Osteocyte (in vitro differentiated cells): Measurements from ENCODE around the gene FADS2. TPM values are rescaled to one million over a fixed set of nuclear protein-coding genes. Genes with fewer than 3 reads are reported as not detected.
A peak's percentile ranks its signal among the peaks of the same experiment; 100 is the strongest.

Experiments
- DNase-seq: peaks from one replicate; pipeline ENCODE4 v3.0.0; 2021; ENCODE audit warnings: mixed read lengths; ENCODE audit not compliant: unreplicated experiment; ENCODE audit errors: extremely low spot score
- H3K27ac Mint-ChIP-seq: one replicate; pipeline ENCODE4 v1.8.0; 2021; ENCODE audit warnings: mild to moderate bottlenecking, mixed read lengths; ENCODE audit not compliant: unreplicated experiment
- H3K27me3 Mint-ChIP-seq: one replicate; pipeline ENCODE4 v1.8.0; 2021; ENCODE audit warnings: mixed read lengths; ENCODE audit not compliant: unreplicated experiment
- H3K36me3 Mint-ChIP-seq: one replicate; pipeline ENCODE4 v1.8.0; 2021; ENCODE audit warnings: mixed read lengths; ENCODE audit not compliant: unreplicated experiment
- H3K4me1 Mint-ChIP-seq: one replicate; pipeline ENCODE4 v1.8.0; 2021; ENCODE audit warnings: mixed read lengths; ENCODE audit not compliant: unreplicated experiment
- H3K4me3 Mint-ChIP-seq: one replicate; pipeline ENCODE4 v1.8.0; 2021; ENCODE audit warnings: mild to moderate bottlenecking, moderate library complexity, mixed read lengths; ENCODE audit not compliant: unreplicated experiment
- H3K9me3 Mint-ChIP-seq: one replicate; pipeline ENCODE4 v1.8.0; 2021; ENCODE audit warnings: mixed read lengths; ENCODE audit not compliant: unreplicated experiment
- total RNA-seq: library from RNA; stranded (reverse); gene quantifications from 2 replicates; pipeline ENCODE4 v1.2.1, GENCODE V29; 2021
- TF ChIP-seq, protein P1 (sequence below): fragments of 200-600 bp; sonication (generic); IDR thresholded peaks from 2 replicates; pipeline ENCODE4 v1.5.0; 2021; ENCODE audit warnings: antibody characterized with exemption, mild to moderate bottlenecking, moderate library complexity

The FADS2 gene
- total RNA-seq, 1 donor from 2014 or later = 207 TPM

DNA sequence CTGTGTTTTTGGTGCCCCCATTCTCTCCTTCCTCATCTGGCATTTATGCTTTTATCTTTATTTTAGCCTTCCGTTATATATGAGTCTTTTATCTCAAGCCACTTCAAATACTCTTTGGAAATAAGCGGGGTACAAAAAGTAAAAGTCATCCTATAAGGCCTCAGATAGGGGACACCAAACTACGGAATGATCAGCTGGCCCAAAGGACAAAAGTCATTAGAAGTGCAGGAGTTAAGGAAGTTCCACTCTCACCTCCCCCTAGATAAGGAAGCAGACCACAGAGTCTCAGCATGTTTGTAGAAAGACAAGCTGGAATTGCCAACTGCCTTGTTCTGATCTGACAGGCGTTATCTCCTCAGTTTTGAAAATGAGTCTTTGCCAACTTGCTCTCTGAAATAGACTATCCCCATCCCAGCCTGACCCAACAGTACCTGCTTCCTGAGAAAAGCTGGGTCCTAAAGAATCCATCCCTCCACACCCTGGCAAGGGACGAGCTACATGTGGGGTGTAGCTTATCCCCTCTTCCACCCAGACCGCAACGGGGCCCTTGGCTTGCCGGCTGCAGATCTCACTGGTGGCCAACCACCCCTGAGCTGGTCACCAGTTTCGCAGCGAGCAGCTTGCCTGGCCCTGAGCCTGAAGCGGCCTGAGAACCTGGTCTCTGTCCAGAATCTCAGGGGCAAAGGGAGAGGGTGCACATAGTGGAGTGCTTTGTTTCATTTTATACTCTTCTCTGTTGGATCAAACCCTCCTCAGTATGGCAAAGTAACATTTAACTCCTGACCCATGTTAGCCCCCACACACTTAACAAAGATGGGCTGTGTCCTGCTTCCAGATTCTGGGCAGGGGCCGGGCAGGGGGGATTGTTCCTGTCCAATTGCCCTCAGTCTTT, 13.8 kb downstream of the FADS2 start:
- Mint-ChIP-seq H3K4me3 (no peak overlapping the region), H3K27ac (no peak overlapping the region), H3K36me3 (peaks cover 37% of the 10 kb centered on the region), H3K9me3 (no peaks in the 10 kb centered on the region), H3K27me3 (no peaks in the 10 kb centered on the region), H3K4me1 (peaks cover 2% of the 10 kb centered on the region)
- TF ChIP-seq, protein P1, sequence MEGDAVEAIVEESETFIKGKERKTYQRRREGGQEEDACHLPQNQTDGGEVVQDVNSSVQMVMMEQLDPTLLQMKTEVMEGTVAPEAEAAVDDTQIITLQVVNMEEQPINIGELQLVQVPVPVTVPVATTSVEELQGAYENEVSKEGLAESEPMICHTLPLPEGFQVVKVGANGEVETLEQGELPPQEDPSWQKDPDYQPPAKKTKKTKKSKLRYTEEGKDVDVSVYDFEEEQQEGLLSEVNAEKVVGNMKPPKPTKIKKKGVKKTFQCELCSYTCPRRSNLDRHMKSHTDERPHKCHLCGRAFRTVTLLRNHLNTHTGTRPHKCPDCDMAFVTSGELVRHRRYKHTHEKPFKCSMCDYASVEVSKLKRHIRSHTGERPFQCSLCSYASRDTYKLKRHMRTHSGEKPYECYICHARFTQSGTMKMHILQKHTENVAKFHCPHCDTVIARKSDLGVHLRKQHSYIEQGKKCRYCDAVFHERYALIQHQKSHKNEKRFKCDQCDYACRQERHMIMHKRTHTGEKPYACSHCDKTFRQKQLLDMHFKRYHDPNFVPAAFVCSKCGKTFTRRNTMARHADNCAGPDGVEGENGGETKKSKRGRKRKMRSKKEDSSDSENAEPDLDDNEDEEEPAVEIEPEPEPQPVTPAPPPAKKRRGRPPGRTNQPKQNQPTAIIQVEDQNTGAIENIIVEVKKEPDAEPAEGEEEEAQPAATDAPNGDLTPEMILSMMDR = no peak
- DNase-seq = no peak

DNA sequence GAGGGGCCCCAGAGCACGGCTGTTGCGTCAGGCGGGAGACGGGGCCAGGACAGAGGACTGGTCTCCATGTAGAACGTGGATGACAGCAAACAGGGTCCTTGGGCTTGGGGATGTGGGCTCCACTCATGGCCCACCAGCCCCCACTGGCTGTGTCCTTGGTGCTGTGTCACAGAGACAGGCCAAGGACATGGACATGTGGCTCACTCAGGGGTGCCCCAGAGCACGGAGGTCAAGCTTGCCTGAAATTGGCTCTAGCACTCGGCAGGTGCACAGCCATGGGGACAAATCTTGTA, 14.4 kb downstream of the FADS2 start:
- H3K4me1 Mint-ChIP-seq = peaks cover 2% of the 10 kb centered on the region
- DNase-seq = no peak
- H3K4me3 Mint-ChIP-seq = no peak overlapping the region
- peaks cover 39% of the 10 kb centered on the region for H3K36me3 Mint-ChIP-seq
- H3K27me3 Mint-ChIP-seq = no peaks in the 10 kb centered on the region
- H3K9me3 Mint-ChIP-seq = no peaks in the 10 kb centered on the region
- TF ChIP-seq, protein P1 = no peak
- H3K27ac Mint-ChIP-seq = no peak overlapping the region

DNA sequence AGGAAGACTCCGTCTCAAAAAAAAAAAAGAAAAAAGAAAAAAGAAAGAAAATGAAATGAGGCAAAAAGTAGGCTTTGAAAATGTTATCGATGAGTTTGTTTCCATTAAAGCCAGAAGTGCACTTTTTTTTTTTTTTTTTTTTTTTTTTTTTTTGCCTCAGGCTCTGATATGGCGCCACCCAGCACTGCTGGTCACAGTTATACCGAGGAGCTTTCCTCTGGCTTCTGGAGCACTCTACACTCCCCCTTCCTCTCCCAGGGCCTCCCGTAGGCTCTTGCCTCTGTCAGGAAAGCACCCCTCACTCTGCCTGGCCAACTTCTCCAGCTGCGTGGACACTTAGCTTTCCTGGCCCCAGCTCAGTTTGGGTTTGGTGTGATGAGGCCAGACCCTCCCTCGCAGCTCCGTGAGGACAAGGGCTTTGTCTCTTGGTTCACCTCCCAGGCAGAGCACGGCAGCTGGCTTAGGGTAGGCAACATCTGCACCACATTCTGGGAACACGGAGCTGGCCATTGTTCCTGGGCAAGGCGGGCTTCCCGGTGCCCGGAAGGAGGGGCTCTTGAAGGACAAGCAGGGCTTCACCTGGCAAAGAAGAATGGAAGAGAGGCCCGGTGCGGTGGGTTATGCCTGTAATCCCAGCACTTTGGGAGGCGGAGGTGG, 16.9 kb downstream of the FADS2 start:
- Mint-ChIP-seq H3K36me3 (peaks cover 39% of the 10 kb centered on the region), H3K9me3 (no peaks in the 10 kb centered on the region), H3K4me1 (peaks cover 2% of the 10 kb centered on the region), H3K4me3 (no peak overlapping the region), H3K27me3 (no peaks in the 10 kb centered on the region), H3K27ac (no peak overlapping the region)
- no peak for DNase-seq
- TF ChIP-seq, protein P1 = no peak

- TF ChIP-seq, protein P1 = no peak
- Mint-ChIP-seq H3K9me3 (no peaks in the 10 kb centered on the region), H3K27me3 (no peaks in the 10 kb centered on the region), H3K36me3 (peaks cover 33% of the 10 kb centered on the region), H3K27ac (peak overlapping the region; percentile 65), H3K4me1 (peaks cover 2% of the 10 kb centered on the region), H3K4me3 (no peak overlapping the region)
- DNase-seq = no peak
These were observed 18.4 kb downstream of the FADS2 start for GRCh38 chr11:61846362-61847020.
